GM19397 (cell line): ENCODE results near the gene MRPS24.
A peak's percentile ranks its signal among the peaks of the same experiment; 100 is the strongest.
"Not testable (repeated sequence)": the region's sequence is repeated elsewhere in the genome, so short reads cannot be mapped to it uniquely, and the experiment has no call there.

Experiments used
- ATAC-seq: cut with Tn5 transposase; IDR thresholded peaks from one replicate; pipeline ENCODE4 v1.9.1; 2021; ENCODE audit warnings: mild to moderate bottlenecking, moderate library complexity; ENCODE audit not compliant: unreplicated experiment

Gene MRPS24

DNA sequence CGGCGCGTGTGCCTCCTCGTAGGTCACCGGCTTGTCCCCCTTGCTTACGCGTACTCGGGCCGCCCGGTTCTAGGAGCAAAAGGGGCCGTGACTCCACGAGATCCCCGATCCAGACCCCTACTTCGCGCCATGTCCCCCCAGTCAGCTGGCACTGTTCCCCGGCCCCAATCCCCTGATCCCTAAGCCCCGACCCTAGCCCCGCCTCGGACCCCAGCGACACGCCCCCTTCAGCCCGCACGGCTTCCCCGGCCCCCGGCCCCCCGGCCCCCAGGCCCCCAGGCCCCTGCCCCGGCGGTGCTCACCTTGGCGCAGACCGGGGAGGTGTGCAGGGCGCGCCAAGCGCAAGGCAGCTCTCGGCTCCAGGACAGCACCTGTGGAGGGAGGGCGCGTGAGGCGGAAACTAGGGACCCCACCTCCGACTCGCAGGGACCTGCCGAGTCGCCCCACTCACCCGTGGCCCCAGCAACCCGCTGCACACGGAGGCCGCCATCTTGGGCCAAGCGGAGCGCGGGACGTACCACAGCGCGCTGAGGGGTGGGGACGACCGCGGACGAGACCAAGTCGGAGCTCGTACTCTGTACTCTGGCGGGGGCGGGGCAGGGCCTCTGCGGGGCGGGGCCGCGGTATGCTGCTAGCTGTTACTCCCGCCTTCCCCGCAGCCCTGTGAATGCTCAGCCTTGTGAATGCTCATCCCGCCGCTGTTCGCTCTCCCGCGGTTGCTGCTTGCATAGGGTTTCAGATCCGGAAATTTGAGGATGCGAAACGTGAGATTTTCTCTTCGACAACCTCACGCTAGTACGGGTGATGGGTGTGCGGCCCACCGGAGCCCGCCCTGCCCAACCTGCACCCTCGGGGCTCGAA, at the start of gene MRPS24:
Gene MRPS24 (minus strand): TSS at position 512 of the 861 bp plus-strand sequence. CDS start 22 bp downstream, at position 490.
- ATAC-seq = peak; percentile 94

- ATAC-seq = no peak
Observed at GRCh38 chr7:43915907-43916306, 46.6 kb upstream of the MRPS24 start.

- no peak for ATAC-seq
Observed at GRCh38 chr7:43914795-43915194, 45.5 kb upstream of the MRPS24 start.

DNA sequence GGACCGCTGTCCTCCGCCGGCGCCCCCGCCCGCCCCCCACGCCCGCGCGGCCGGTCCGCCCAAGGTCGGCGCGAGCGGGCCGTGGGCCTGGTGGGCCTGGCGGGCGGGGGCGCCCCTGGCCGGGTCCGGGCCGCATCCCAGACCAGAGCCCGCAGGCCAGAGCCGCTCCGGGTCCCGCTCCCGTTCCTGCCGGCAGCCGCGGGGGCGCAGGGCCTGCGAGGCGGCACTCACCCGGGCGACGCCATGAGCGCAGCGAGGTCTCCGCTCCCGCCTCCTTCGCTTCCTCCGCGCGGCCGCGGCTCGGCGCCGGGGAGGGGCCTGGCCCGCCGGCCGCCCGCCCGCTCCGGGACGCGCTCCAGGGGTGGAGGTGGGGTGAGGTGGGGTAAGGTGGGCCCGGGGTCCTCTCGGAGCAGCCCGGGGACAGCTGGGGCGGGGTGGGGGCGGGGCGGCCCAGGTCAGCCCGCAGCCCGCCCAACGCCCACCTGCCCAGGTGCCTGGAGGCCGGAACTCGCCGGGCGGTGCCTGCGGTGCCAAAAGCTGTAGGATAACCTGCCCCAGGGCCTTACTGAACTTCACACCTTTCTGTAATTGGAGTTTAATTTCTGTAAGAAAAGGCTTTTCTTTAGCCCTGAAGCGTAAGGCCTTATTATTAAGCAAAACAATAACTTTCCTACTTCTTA, 37.2 kb upstream of the MRPS24 start, which contains the start of gene URGCP:
Gene URGCP (minus strand): TSS at position 266 of the 680 bp plus-strand sequence. CDS start 21 bp downstream, at position 245.
- peak; percentile 80 for ATAC-seq

GRCh38 chr7:43905956-43906330, 36.6 kb upstream of the MRPS24 start:
- ATAC-seq = no peak

- ATAC-seq = no peak
Observed at GRCh38 chr7:43905209-43905946, 36.1 kb upstream of the MRPS24 start.

- ATAC-seq = no peak
Observed at GRCh38 chr7:43904533-43905208, 35.4 kb upstream of the MRPS24 start.

DNA sequence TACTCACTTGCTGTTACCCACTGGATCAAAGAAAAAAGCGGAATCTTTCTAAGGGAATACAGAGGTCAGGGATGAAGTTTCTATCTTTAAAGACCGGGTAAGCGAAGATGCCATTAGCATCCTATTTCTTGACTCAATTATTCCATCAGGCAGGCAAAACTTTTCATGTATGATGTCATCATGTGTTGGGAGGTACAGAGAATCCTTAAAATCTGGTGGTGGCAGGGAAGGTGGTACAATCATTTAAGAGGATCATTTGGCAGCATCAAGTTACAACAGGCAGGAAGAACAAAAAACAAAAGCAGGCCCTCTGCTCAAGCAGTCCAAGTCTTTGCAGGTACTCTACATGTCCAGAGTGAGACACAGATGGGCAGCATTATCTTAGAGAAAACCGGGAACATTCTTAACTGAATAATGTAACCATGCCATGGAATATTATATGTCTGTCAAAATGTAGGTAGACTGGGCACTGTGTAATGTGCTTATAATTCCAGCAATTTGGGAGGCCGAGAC, 33.3 kb upstream of the MRPS24 start:
- no peak for ATAC-seq

- not testable (repeated sequence) for ATAC-seq
Observed at GRCh38 chr7:43898571-43898970, 29.3 kb upstream of the MRPS24 start.

GRCh38 chr7:43895847-43896415, 26.6 kb upstream of the MRPS24 start:
- no peak for ATAC-seq

DNA sequence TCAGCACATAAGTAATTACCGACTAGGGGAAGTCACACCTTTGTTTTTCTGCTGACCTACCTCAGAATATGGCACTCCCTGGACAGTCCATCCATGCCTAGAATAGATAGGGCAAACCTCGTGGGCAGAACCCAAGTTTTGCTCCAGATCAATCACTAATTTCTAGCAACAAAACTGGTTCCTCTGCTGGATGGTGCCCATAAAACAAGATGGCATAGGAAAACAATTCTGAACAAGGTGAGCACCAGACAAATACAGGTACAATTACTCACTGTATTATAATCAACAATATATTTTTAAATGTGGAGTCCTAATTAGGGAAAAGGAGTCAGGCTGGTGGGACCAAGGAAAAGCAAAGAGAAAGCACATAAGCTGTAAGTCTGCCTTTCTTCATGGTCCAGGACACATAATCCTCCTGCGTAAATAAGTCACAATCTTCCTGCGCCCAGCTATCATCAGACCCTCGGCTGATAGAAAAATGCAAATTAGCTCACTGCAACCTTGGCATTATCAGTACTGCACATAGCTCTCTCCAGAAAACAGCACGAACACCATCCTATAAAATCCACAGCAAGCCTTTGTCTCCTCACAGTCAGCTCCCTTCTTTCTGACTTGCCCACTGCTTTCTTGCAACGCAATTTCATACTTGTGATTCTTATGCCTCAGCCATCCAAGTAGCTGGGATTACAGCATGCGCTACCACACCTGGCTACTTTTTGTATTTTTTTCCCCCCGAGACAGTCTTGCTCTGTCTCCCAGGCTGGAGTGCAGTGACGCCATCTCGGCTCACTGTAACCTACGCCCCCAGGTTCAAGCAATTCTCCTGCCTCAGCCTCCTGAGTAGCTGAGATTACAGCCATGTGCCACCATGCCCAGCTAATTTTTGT, 22.0 kb upstream of the MRPS24 start:
- no peak for ATAC-seq

DNA sequence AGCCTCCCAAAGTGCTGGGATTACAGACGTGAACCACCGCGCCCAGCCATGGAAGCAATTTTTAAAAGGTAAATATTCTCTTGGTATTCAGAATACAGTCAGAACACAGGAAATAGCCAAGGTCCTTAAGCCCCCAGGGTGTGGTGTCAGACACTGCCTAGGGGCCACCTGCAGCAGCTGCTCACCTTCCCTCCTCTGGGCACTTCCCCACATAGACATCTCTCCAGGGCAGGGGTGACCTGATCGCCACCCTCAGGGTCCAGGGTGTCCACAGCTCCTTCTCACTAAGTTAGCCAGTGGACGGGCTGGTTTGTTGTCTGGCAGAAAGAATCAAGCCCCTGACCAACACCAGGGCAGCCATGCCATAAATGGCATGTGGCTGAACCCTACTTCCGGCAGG, 21.2 kb upstream of the MRPS24 start:
- no peak for ATAC-seq

DNA sequence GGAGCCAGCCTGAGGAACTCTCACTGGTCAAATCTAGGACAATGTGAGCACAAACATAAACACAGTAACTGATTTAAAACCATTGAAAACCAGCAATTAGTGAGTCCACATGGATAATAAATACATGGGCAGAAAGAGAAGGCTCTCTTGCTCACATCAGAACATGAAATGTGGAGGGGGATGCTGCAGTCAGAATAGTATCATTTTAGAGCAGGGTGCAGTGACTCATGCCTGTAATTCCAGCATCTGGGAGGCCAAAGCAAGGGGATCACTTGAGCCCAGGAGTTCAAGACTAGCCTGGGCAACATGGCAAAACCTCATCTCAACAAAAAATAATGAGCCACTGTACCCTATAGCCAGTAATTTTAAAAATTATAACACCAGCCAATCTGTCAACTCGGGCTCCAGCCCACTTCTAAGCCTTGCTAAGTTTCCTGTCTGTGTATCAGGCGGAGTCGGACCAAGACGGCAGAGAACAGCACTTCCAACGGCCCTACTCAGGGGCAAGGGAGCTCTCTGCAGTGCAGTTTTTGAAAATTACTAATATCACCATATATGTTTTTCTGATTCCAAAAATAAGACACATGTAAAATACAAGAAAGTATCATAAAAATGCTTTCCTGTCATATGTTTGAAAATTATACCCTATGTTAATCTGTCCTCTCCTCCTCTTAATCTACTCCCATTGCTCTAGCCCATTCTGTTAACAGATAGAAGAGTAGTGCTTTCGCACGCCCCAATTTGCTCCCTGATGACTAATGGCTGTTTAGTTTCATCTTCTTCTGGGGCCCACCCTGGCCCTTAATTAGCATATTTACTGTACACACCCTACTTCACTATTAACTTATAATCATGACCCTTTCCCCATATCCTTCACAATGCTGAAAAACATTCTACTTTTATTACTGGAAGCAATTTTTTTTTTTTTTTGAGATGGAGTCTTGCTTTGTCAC, 20.0 kb upstream of the MRPS24 start:
- no peak for ATAC-seq

GRCh38 chr7:43884617-43885016, 15.3 kb upstream of the MRPS24 start:
- no peak for ATAC-seq

- ATAC-seq = no peak
Observed at GRCh38 chr7:43884209-43884608, 14.9 kb upstream of the MRPS24 start.

- no peak for ATAC-seq
Observed at GRCh38 chr7:43880596-43880995, 11.3 kb upstream of the MRPS24 start.

DNA sequence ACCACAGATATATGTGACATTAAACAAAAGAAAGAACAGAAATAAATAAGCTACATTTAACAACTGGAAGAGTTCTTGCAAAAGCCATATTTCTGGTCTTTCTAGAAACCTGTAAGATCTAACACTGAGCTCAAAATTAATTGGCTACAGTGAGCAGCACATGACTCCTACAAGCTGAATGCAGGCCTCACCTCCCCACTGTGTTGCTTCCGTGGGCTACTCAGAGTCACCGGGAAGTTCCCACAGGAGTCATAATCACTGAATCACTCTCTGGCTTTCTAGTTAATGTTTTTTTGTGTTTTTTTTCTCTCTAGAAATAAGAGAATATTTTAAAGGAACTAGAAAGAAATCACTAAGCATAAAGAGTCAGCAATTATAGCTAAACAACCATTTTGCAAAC, 10.2 kb upstream of the MRPS24 start:
- ATAC-seq = no peak

GRCh38 chr7:43878867-43879266, 9.6 kb upstream of the MRPS24 start:
- no peak for ATAC-seq
